ENCODE data around the gene RPTOR.

The RPTOR gene

DNA sequence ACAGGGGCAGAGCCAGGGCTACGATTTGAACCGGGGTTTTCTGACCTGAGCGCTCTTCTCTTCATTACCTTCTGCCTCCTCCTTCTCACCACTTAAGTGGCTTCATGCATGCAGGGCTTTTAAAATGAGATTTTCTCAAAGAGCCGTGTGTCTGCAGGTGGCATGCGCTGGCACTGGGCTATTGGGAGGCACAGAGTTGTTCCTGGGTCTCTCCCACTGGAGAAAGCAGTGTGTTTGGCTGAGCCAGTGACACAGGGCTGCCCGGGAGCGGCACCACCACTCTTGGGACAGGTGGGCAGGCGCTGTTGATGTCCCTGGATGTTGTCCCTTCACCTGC is 228.2 kb downstream of the RPTOR start:
- DNase-seq, result no peak

DNA sequence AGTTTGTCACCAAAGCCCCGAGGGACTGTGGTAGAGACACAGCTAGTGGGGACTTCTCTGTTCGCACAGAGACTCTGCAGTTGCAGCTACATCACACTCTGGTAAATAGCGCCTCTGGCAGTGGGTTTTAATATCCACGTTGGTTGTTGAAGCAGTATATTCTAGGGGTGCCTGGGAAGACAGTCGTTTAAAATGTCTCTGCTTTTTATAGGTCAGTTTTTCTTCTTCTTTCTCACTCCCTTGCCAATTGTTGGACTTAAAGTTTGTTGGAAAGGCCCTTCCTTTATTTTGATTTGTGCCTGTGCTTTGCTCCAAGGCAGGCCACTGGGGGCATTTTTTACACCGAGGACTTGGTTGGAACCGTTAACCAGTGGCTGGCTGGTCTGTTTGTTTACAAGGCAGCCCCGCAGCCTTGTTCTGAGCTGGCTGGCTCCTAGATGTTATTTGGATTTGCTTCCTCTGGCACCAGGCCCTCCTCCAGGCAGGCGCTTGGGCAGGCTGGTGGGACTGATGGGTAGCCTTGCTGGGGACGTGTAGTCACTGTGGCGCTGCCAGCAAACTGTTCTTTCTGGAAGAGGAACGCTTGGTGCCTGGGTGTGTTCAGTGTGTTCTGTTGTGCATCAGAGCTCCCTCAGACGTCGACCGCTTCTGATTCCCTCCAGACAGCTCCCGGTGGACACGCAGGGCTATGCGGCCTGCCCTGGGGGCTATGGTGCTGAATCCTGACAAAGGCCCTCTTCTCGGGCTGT is 228.8 kb downstream of the RPTOR start:
- no peak for DNase-seq

DNA sequence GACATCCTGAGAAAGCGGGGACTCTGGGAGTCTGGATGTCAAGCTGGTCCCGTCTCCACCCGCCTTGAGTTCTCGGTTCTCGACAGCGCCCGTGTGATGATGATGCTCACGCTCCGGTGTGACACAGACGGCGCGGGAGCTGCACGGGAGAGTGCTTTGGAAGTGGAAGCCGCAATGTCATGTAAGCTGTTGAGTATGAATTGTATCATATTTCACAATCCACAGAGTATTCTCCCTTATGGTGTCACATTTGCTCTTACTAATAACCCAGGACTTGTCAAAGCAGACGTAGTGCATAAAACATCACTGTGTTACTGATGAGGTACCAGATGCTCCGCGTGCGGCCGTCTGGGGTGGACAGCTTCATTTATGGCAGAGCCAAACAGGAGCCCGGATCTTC is 229.5 kb downstream of the RPTOR start:
- no peak for DNase-seq

- no peak for DNase-seq
These were observed 230.1 kb downstream of the RPTOR start for GRCh38 chr17:80774643-80775281.

DNA sequence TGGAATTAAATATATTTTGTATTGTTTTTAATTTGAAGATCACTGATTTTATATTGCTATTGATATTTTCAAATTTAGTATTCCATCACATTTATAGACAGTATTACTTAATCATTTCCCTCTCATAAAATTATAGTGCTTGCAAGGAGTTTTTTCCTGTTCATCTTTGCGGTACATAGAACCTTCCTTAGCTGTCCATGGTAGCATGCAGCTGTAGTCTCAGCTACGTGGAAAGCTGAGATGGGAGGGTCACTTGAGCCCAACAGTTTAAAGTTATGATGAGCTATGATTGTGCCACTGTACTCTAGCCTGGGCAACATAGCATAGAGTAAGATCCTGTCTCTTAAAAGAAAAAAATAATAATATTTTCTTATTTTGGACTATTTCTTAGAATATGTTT is 231.2 kb downstream of the RPTOR start:
- no peak for DNase-seq

DNA sequence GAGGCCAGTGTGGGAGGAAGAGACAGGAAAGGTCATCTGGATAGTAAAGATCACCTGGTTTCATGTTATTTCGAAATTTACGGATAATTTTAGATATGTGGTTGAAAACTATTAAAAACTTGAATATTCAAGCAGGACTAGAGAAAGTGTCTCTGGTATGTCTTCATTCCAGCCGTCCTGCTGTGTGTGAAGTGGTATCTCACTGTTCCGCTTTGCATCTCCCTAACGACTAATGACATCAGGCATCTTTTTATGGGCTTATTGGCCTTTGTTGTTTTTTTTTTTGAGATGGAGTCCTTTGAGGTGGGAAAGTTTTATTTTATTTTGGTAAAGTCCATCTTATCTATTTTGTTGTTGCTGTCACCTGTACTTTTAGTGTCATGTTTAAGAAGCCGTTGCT is 232.6 kb downstream of the RPTOR start:
- DNase-seq, result no peak

GRCh38 chr17:80778716-80779115 is 234.1 kb downstream of the RPTOR start:
- DNase-seq, result no peak

DNA sequence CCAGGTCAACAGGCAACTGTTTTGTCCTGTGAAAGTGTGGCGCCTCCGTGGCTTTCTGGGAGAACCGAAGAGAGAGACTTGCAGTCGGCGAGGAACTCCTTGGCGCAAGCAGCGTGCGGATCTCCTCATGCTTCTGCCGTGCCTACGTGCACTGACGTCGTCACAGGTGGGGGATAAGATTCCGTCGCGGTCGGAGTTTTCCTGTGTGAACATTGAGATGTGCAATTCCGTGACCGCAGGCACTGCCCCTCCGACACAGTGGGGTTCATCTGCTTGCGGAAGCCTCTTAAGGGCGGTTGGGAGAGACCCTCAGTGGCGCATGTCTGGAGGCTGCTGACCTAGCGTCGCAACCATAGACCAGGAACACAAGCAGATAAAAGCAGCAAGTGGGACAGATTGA is 234.7 kb downstream of the RPTOR start:
- DNase-seq, result no peak

DNA sequence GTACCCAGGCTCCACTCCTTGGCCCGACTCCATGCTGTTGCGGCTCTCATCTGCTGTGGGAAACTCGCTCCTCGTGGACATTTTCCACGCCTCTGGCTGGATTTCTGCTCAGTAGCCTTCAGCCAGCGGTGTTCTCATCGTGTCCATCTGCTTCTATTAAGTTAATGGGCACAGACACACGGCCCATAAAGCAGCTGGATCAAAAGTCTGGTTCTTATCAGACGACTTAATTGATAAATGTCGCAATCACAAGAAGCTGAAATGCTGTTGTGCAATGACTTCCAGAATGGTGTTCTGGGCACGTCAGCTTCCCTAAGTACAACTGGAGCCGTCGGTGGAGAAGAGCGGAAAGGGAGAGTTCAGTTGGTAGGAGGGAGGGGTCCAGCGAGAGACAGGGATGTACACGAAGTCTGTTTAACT is 235.3 kb downstream of the RPTOR start:
- DNase-seq, result peak; percentile 62

DNA sequence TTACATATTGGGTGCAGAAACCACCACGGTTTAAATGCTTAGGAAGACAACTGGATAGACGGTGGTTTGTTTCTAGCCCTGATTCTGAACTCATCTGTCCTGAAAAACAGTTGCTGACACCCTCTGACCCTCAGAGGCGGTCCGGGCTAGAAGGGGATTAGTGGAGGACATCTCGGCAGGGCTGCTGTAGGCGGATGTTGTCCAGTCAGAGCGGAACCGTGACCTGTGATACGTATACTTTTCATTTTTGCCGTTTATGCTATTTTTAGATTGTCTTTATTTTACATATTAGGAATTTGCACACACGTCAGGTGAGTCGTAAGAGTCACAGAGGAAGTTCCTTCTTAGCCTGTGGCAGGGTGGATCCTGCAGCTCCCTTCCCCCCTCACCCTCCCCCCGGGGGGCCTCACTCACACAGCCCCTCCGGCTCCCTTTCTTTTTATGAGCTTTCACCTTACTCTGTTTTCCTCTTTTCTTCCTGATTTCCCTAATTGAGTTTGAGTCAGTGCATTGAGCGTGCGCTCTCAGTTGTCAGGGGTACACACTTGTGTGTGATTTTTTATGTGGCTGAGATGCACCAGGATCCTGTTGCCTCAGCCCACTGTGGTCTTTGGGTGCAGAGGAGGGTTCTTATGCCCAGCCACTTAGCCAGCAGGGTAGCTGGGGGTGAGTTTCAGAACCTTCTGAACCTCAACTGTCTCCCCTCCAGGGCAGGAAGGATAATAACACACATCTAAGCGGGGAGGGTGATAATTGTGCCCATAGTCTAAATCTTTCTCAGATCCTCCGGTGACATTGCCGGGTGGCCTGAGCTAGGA is 236.0 kb downstream of the RPTOR start:
- DNase-seq, result no peak

GRCh38 chr17:80781211-80781610 is 236.6 kb downstream of the RPTOR start:
- DNase-seq, result peak; percentile 29

GRCh38 chr17:80781807-80782277 is 237.2 kb downstream of the RPTOR start:
- DNase-seq, result no peak

GRCh38 chr17:80782536-80783427 is 238.1 kb downstream of the RPTOR start:
- no peak for DNase-seq

DNA sequence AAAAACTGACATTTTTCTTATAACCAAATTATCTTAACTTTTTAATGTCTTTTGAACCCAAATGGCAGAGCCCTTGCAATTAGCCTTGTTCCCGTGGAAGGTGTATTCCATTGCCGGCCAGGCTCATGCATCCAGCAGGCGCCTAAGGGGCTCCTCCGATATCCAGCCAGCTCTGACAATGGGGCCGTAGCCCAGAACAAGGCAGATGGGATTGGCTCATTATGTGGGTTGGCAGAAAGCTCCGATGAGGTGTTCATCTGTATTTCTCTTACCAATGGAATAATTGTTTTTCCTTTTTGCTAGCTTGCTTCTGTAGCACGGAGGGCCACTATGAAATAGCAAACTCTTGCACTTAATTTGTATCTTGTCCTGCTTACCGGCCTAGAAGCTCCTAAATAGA is 238.8 kb downstream of the RPTOR start:
- no peak for DNase-seq

- no peak for DNase-seq
These were observed 239.3 kb downstream of the RPTOR start for GRCh38 chr17:80783971-80784370.

- DNase-seq, result no peak
These were observed 241.0 kb downstream of the RPTOR start for GRCh38 chr17:80785477-80786178.

DNA sequence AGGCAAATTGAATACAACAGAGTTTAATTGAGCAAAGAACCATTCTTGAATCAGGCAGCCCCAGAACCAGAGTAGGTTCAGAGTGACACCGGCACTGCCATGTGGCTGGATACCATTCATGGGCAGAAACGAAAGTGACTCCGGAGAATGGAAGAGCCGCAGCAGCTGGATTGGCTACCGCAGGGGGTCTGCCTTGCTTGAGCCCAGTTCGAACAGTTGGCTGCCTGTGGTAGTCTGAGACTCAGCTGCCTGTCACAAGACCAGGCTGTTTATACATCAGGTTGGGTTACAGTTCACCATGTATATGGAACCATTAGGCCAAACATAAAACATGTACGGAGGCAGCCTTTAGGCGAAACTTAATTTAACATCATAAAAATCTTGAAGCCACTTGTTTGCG is 241.8 kb downstream of the RPTOR start:
- no peak for DNase-seq

GRCh38 chr17:80786887-80787286 is 242.2 kb downstream of the RPTOR start:
- no peak for DNase-seq

DNA sequence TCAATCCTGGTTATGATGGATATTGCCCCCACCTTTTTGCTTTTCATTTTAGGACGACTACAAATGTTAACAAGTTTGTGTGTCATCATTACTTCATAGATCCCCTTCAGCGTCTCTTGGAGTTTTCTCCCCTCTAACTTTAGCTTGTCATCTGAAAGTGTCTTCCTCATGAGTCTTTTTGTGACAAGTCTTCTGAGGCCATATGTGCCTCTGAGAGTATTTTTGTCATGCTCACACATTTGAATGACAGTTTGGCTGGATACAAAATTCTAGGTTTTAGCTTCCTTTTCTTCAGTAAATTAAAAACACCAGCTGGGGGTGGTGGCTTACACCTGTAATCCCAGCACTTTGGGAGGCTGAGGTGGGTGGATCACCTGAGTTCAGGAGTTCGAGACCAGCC is 243.2 kb downstream of the RPTOR start:
- DNase-seq, result no peak

- DNase-seq, result no peak
These were observed 244.8 kb downstream of the RPTOR start for GRCh38 chr17:80789356-80789902.

DNA sequence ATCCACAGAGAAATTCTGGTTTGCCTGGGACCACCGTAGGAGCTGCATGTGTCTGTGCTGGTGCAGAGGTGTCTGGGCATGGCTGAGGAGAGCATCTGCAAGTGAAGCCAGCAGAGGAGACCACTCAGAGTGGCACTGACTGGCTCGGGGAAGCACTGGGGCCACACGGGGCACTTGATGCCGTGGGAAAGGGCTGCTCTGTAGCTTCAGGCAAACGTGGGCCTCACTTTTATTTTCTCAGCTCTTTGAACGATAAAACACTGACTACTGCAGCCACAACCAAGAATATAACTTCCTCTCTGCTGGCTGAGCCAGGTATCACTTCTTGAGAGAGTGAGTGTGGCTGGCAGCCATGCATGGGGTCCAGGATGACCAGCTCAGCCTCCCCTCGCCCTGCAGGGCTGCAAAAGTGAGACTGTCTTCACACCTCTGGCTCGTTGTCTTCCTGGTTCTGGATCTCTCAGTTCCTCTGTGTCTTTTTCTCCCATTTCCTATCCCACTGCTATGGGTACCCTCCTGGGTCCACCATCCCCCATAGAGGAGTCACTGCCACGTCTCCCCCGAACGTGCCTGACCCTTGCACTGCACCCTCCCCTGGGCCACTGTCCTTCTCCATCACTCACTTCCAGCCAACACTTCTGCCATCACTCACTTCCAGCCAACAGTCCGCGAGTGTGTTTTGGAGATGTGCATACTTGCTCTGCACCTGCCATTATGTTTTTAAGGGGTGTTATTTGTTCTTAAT is 245.6 kb downstream of the RPTOR start:
- DNase-seq, result no peak

All from hematopoietic multipotent progenitor cell treated with erythropoietin and hydrocortisone succinate and interleukin-3 and kit ligand, for 6 days (in vitro differentiated cells).